HG03095 (cell line): ENCODE measurements around the gene CHTOP.

Experiments
- ATAC-seq: cut with Tn5 transposase; IDR thresholded peaks from one replicate; pipeline ENCODE4 v1.9.1; 2021; ENCODE audit warnings: moderate library complexity; ENCODE audit not compliant: unreplicated experiment

CHTOP gene

DNA sequence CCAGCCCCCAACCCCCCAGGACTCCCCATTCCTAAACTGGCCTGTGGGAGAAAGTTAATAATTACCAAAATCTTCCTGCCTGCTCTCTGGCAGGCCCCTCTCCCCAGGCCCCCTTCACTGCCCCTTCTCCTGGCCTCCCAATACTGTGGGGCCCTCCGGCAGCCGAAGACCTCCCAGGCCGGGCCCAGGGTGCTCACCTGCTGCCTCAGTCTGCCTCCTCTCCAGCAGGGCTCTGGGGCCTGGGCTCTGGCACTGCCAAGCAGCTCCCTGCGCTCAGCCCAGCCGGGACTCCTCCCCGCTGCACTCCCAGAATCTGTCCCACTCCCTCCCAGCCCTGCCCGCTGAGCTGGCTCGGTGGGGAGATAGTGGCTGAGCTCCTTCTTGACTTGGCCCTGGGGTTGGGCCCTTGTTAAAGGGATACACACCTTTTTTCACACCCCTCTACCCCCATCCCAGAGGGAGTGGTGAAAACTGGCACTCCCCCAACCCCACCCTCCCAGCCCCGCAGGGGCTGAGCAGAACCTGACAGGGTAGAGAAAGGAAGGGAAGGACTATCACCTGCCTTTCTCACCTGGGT is 21.0 kb upstream of the CHTOP start, which contains the start of gene S100A16:
Gene S100A16, minus strand, starts transcription at position 383 of the 577 bp plus-strand sequence. CDS start 4,986 bp downstream, outside the sequence.
- ATAC-seq: no peak

DNA sequence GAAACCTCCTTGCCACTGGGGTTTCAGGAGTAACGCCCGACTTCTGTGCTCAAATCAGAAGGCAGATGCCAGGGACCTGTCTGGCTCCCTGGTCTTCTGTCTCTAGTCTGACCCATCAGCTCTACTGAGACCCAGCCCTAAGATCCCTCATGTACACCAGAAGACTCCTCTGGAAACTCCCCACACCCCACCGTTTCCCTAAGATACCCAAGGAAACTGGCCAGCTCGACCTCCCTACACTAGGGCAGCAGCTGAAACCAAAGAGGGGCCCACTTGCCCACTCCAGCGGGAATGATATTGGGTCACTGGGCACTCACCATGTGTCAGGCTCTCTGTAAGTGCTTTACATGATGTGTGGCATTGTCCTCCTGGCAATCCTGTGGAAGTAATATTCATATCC is 20.5 kb upstream of the CHTOP start:
- ATAC-seq: no peak

DNA sequence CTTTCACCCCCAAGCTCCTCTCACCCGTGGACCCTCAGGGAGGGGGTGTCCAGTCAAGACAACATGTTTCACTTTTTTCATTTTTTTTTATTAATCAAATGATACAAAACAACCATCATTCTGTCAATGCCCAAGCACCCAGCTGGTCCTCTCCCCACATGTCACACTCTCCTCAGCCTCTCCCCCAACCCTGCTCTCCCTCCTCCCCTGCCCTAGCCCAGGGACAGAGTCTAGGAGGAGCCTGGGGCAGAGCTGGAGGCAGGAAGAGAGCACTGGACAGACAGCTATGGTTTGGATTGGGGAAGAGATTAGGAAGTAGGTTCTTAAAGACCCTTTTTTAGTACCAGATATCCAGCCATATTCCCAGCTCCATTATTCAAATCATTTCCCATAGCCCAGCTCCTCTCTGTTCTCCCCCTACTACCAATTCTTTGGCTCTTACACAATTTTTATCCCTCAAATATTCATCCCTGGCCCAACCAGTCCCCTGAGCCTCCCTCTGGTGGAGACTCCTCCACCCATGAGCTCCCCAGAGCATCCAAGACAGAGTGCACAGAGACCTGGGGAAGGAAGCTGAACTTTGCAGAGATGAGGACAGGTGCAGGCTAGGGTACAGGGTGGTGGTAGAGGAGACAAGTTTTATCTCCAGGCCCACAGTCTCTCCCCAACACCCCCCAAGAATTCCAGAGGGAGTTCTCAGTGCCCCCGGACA is 19.5 kb upstream of the CHTOP start:
- ATAC-seq: no peak

DNA sequence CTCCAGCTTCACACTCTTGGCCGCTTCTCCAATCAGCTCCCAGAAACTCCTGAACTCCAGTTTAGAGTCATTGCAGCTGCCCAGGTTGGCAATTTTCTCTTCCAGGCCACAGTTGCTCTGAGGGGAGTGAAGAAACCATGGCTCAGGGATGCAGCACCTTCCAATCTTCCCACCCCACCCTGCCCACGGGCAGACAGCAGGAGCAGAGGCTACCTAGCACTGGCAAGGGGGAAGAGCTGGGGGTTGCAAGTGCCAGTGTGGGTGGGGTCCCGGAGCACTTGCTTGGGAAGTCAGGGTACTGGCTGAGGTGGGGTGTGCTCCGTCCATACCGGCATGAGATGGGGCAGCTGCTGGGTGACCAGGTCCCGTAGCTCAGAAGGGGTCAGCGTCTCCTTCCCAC is 19.0 kb upstream of the CHTOP start:
- no peak for ATAC-seq

DNA sequence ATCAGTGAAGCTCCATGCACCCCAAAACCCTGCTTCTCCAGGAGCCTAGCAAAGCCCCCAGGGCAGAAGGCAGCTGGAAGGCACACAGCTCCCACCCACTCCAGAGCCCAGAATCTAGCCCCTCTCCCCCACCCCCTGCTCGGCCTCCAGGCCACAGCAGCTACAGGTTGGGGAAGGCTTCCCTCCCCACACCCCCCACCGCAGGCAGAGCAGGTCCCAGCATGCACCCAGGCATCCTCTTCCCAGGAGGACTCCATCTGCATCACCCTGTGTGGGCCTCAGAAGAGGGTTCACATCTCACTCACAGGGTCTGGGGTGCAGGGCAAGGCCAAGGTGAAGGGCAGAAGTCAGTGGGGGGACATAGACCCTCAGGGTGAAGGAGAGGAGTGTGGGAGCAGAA is 18.5 kb upstream of the CHTOP start:
- ATAC-seq: no peak

DNA sequence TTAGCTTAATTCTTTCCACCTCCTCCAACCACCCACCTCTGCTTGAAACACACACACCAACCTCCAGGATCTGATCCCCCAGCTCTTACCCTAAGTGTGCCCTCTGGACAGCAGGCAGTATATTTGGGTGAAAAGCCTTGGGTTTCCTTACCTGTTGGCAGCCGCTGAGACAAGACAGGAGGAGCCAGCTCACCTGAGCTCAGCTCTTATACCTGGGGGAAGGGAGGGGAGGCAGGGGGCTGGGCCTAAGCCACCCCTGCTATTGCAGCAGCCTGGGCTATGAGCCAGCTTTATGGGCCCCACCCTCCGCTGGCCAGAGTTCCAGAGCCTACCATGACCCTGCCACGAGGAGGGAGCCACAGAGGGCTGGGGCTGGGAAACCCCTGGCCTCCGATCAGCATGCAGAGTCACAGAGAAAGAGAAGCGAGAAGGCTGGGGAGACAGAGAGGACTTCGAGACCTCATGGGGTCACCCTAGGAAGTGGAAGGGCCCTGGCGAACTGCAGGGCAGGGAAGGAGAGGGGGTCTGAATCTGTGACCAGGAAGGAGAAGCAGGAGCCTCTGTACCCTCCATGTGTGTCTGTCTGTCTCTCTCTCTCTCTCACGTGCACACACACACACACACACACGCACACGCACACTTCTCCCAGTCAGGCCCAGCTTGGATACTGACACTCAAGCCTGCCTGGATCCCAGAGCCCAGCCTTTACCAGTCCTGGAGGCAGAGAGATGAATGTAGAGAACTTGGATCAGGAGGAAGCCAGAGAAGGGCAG is 17.5 kb upstream of the CHTOP start, which contains the start of gene S100A14:
Gene S100A14, minus strand, starts transcription at position 182 of the 773 bp plus-strand sequence. CDS start 467 bp downstream, outside the sequence.
- ATAC-seq: no peak

DNA sequence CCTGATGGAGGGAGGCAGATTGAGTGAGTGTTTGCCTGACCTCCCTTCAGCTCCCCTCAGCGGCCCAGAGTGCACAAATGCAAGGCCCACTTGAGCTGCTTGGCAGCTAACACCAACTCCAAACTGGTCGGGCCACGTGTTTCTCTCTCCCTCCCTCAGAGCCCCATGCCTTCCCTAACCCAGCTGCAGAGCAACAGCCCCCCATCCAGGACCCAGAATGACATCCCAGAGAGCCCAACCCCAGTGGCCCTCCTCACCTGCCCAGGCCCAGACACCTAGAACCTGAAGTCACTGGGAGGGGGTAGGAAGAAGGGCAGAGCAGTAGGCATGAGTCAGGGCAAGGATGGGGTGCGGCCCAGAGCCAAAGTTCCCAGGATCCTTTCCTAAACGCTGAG is 17.0 kb upstream of the CHTOP start:
- no peak for ATAC-seq

DNA sequence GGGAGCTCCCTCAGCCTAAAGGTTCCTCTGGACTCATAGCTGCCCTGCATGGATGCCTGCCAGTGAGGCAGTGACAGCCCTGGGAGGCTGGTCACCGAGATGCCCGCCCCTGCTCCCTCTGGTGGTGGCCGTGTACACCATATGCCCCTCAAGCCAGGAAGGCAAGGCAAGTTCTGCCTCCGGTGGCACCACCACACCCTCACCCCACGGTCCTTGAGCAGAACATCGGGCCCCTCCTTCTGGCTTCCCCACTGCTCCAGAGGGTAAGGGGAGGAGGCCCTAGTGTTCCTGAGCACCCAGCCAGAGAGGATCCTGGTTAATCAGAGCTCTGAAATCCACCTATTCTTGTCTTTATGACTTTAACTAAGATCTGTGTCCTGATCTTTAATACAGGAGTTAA is 16.2 kb upstream of the CHTOP start:
- no peak for ATAC-seq

DNA sequence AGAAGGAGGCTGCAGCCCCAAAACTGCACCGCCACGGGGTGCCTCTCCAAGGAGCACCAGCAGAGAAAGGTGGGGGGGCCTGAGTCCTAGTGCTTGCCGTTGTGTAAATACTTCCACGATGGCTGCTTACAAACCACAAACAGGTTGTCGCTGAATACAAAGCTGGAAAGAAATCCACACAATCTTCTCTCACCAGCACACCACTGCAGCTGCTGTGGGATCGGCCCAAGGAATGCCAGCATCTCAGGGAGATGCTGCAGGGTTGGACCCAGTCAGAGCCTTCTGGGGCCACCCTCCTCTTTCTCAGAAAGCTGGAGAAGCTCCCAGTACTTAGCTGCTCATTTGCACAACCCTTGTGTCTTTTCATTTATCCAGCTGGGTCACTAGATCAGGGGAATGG is 14.7 kb upstream of the CHTOP start:
- no peak for ATAC-seq

DNA sequence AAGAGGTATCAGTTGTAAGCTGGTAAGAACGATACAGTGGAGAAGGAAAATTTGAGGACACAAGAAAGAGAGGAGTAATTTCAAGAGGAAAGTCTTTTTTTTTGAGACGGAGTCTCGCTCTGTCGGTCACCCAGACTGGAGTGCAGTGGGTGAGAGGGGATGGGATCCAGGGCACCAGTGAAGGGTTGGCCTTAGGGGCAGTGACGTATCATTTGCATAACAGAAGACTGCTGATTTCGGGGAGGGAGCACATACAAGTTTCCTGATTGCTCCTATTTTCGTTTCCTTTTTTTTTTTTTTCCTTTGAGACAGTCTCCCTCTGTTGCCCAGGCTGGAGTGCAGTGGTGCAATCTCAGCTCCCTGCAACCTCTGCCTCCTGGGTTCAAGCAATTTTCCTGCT is 10.8 kb upstream of the CHTOP start:
- no peak for ATAC-seq

DNA sequence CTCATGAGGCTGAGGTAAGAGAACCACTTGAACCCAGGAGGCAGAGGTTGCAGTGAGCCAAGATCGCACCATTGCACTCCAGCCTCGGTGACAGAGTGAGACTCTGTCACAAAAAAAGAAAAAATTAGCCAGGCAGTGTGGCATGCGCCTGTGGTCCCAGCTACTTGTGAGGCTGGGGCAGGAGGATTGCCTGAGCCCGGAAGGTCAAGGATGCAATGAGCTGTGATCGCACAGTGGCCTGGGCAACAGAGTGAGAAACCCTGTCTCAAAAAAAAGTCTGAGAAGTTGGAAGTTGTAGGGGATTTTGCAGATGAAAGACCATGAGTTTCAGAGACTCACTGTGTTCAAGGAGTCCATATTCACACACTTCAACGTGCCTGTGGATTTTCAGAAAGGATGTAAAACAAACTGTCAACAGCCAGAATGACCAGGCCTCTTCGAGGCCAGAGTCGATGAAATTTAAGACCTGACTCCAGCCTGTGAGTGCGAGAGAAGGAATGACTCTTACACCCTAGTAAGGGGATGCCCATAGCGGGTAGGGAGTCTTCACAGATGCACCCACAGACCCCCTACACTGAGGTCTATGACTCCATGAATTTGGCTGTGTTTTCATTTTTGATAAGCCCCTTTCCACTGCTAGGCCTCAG is 8.8 kb upstream of the CHTOP start:
- ATAC-seq: no peak

DNA sequence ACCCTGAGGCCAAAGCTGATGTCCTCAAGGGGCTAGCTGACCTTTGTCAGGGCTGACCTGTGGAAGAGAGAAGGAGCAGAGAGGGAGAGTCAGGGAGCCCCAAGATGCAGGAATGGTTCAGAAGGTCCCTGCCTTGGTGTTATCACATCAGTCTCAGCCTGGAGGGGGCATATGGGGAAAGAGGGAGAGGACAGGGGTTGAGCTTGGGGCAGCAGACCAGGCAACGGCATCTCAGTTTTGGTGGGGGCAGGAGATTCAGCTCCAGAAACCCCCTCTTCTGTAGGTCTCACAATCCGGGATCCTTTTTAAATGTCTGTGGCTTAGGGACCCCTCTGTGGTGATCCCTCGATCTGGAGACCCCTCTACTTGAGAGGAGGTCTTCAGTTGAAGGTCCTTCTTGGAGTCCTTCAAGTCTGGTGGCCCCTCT is 7.4 kb upstream of the CHTOP start:
- ATAC-seq: no peak

DNA sequence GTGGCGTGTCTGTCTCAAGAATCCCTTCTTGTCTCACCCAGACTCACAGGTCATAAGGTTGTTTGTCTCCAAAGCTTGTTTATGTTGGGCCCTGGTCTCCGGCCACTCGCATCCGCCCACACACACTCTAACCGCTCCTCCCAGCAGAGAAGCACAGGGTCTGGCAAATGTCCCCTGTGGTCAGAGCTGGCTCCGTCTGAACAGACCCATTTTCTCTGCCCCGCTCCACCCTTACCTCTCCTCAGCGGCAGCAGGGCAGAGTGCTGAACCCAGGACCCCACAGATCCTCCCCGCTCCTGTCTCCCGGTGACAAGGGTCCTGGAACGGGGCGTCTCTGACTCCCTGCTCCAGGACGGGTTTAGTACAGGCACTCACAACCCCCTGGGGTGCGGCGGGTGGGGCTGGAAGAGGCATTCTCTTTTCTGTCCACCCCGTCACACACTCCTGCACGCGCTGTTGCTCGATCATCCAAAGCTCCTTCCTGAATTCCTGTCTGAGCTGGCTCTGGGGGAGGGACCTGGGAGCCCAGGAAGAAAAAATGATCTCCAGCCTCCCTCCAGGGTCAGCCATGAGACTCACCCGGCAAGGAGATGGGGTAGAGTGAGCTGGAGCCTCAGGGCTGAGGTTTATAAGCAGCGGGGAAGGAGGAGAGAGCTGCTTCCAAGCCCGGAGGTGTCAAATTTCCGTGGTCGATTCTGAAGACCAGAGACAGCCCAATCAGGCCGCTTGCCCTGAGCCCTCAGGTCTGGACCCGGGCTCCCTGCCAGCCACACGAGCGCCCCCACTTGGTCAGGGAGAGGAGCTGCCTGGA is 6.8 kb upstream of the CHTOP start, which contains the start of gene S100A13:
Gene S100A13, minus strand, starts transcription at position 602 of the 811 bp plus-strand sequence. CDS start 1,033 bp downstream, outside the sequence.
- ATAC-seq: no peak

DNA sequence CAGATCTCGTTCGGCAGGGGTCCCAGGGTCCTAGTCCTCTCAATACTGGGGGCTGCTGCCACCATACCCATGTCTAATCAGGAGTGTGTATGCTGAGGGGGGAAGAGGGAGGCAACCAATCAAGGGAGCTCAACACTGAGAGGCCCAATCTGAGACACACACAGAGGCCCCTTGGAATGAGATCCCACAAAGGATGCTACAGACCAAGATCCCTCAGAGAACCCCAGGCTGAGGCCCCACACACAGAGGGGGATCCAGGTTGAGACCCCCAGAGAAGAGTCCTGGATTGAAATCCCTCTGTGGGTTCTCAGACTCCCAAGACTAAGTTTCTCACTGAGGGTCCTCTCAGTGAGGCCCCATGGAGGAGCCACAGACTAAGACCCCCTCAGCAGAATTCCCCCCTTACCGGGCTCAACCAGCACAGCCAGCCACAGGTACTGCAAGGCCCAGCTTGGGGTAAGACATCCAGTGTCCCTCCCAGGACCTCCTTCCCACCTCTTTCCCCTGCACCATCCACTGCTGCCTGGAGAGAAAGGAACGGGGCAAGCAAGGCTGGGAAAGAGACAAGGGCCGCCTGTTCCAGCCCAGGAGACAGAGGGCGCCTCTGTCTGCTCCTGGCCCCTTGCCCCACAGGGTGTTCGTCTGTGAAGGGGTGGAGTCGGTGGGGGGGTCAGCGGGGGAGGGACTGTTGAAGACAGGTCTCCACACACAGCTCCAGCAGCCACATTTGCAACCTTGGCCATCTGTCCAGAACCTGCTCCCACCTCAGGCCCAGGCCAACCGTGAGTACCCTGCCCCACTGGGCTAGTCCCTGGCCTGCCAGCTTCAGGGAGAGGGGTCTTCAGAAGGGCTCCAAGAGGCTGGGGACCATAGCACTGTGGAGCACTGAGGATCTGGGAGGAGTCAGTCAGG is 5.9 kb upstream of the CHTOP start, which contains the start of gene S100A1:
Gene S100A1, plus strand, starts transcription at position 720 of the 912 bp plus-strand sequence. CDS start 2,088 bp downstream, outside the sequence.
- no peak for ATAC-seq

DNA sequence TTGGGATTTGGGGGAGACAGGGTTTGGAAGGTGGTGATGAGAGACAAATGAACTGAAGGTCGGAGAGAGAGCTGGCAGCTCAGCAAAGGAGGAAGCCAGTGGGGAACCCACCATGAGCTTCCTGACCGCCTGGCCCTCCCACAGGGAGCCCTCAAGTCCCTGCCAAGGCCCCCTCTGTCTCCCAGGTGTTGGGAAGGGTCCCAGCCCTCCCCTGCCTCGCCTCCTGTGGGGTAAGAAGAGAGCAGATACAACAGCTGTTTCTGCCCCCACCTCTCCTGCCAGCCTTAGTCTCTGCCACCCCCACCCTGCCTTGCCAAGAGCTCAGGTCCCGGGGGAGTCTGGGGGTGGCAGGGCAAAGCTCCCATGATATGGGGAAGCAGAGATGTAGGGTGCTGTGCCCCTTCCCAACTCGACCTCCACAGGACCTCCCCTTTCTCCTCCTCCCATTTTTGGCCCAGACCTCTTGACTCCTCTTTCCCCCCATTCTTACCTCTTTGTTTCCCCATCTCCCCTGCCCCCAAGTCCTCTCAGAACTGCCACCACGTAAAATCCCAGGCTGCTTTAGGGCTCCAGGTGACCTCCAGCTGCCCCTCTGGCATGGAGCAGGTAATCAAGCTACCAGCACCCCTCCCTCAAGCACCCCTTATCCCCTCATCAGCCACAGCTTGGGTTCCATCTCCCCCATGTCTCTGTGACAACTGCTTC is 5.1 kb upstream of the CHTOP start:
- no peak for ATAC-seq

DNA sequence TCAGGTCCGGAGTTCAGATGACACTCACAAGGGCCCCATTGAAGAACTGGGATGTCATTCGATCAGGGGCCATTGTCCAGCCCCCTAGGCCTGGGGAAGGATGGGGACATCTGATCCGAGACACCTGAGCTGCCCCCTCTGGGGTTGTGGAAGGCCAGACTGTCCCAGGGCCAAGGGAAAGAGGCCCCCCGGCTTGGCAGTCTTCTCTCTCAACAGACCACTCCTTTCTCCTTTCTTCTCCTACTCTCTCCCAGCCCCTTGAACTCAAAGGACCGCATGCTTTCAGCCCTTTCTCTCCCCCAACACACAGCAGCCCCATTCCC is 4.6 kb upstream of the CHTOP start:
- no peak for ATAC-seq

DNA sequence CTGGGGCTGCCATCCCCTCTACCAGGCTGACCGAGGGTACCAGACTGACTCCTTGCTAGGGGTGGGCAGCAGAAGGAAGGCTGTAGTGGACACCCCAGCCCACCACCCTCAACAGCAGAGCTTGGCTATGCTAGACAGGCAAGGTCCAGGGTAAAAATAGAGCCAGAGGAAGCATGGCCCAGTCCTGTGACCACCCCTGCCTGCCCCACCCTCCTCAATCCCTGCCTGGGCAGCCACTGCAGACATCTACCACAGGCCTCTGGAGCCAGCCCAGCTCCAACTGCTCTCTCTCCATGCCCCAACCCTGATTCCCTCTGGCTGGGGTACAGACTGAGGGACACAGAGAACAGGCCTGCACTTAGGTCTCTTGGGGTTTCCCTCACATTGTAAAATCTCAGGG is 3.9 kb upstream of the CHTOP start:
- ATAC-seq: no peak

DNA sequence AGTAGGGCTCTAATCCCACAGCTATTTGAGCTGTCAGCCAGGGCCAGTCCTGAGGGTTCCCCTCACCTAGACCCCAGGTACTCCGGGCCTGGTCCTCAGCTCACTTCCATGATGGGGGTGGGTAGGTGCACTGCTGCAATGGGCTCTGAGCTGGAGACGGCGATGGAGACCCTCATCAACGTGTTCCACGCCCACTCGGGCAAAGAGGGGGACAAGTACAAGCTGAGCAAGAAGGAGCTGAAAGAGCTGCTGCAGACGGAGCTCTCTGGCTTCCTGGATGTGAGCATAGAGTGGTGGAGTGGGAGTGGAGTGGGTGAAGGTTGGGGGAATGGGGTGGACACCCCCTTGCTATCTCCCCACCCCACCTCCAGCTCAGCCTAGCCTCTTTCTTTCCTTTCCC is 3.5 kb upstream of the CHTOP start:
- ATAC-seq: no peak
